ENCODE data around the gene ERC1.

ERC1 gene

GRCh38 chr12:1497161-1497560 is 506.1 kb downstream of the ERC1 start:
- Mint-ChIP-seq H3K27ac (ENCODE audit: low read depth) (no peak overlapping the region), H3K4me1 (no peaks in the 10 kb centered on the region), H3K36me3 (ENCODE audit: insufficient read depth) (peaks cover 3% of the 10 kb centered on the region), H3K9me3 (no peaks in the 10 kb centered on the region), H3K4me3 (no peak overlapping the region), H3K27me3 (peaks cover 18% of the 10 kb centered on the region)
- ATAC-seq (replicated peaks; ENCODE audit: extremely low read depth, poor library complexity, severe bottlenecking) (no peak), DNase-seq (ENCODE audit: low spot score in 2 of 2) (no peak)

GRCh38 chr12:1498199-1498740 is 507.2 kb downstream of the ERC1 start:
- peaks cover 30% of the 10 kb centered on the region for H3K27me3 Mint-ChIP-seq
- no peak for DNase-seq (ENCODE audit: low spot score in 2 of 2)

DNA sequence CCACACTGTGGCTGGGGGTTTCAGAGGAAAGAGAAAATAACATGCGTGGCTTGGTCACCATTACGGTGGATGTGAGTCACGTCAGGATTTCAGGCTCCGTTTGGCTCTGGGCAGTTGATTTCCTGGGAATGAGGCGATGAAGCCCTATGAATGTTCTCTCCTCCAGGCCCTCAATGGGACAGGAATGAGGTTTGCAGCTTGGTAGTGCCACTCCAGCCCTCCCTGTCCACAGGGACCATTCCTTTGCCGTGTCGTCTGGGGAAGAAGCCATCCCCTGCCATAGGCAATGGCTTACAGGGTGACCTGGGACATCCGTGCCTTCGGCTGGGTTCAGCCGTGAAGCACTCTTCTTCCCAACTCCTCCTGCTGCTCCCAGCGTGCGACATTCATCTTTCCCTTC is 508.3 kb downstream of the ERC1 start:
- no peaks in the 10 kb centered on the region for H3K9me3 Mint-ChIP-seq
- H3K27ac Mint-ChIP-seq (ENCODE audit: low read depth) = no peak overlapping the region
- H3K36me3 Mint-ChIP-seq (ENCODE audit: insufficient read depth) = peaks cover 6% of the 10 kb centered on the region
- DNase-seq (ENCODE audit: low spot score in 2 of 2) (no peak), ATAC-seq (replicated peaks; ENCODE audit: extremely low read depth, poor library complexity, severe bottlenecking) (no peak)
- no peak overlapping the region for H3K4me3 Mint-ChIP-seq
- peaks cover 4% of the 10 kb centered on the region for H3K4me1 Mint-ChIP-seq
- H3K27me3 Mint-ChIP-seq = peaks cover 40% of the 10 kb centered on the region

More at GRCh38 chr12:1498199-1498740, 507.2 kb downstream of the ERC1 start:
- Mint-ChIP-seq H3K4me1 (no peaks in the 10 kb centered on the region), H3K27ac (ENCODE audit: low read depth) (peak overlapping the region; percentile 54), H3K9me3 (no peaks in the 10 kb centered on the region), H3K4me3 (no peak overlapping the region), H3K36me3 (ENCODE audit: insufficient read depth) (peaks cover 9% of the 10 kb centered on the region)
- no peak for ATAC-seq (replicated peaks; ENCODE audit: extremely low read depth, poor library complexity, severe bottlenecking)

DNA sequence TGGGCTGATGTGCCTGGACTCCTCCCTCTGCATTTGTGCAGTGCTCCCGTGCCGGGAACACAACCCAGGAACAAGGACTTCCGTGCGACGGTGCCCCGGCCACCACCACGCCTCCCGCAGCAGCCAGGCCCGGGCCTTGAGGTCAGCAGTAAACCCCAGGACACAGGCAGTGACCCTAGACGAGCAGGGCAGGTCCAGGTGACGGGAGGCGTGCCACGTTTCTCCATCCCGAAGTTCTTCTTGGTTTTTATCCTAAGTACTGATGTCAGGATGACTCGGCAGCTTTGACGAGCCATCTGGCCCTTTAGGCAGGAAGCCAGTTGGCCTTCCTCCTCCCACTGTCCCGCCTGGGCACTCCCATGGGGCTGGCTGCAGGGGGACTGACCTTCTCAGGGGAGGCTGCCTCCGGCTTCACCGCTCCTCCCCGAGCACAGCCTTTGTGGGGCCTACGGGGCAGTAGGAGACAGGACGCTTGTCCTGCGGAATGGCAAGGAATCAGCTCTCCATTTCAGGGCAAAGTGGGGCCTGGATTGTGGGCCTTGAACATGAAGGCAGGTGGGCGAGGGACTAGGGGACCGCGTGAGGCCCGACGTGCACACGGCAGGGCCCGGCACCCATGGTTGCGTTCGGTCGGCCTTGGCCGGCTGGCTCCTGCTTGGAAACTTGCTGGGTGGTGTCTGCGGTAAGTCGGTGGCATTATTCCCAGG is 509.2 kb downstream of the ERC1 start:
- H3K27ac Mint-ChIP-seq (ENCODE audit: low read depth) = no peak overlapping the region
- no peaks in the 10 kb centered on the region for H3K9me3 Mint-ChIP-seq
- H3K27me3 Mint-ChIP-seq = peaks cover 49% of the 10 kb centered on the region
- H3K36me3 Mint-ChIP-seq (ENCODE audit: insufficient read depth) = peaks cover 6% of the 10 kb centered on the region
- peaks cover 11% of the 10 kb centered on the region for H3K4me1 Mint-ChIP-seq
- ATAC-seq (replicated peaks; ENCODE audit: extremely low read depth, poor library complexity, severe bottlenecking) (no peak), DNase-seq (ENCODE audit: low spot score in 2 of 2) (no peak)
- H3K4me3 Mint-ChIP-seq = no peak overlapping the region

GRCh38 chr12:1501001-1501400 is 510.0 kb downstream of the ERC1 start:
- Mint-ChIP-seq H3K9me3 (no peaks in the 10 kb centered on the region), H3K4me1 (peaks cover 11% of the 10 kb centered on the region), H3K4me3 (no peak overlapping the region), H3K27me3 (peaks cover 53% of the 10 kb centered on the region), H3K36me3 (ENCODE audit: insufficient read depth) (peaks cover 6% of the 10 kb centered on the region), H3K27ac (ENCODE audit: low read depth) (no peak overlapping the region)
- DNase-seq (ENCODE audit: low spot score in 2 of 2) = no peak
- no peak for ATAC-seq (replicated peaks; ENCODE audit: extremely low read depth, poor library complexity, severe bottlenecking)

- Mint-ChIP-seq H3K4me1 (peaks cover 11% of the 10 kb centered on the region), H3K4me3 (no peak overlapping the region), H3K27me3 (peaks cover 61% of the 10 kb centered on the region)
Measured at GRCh38 chr12:1501695-1502378, 510.8 kb downstream of the ERC1 start.

DNA sequence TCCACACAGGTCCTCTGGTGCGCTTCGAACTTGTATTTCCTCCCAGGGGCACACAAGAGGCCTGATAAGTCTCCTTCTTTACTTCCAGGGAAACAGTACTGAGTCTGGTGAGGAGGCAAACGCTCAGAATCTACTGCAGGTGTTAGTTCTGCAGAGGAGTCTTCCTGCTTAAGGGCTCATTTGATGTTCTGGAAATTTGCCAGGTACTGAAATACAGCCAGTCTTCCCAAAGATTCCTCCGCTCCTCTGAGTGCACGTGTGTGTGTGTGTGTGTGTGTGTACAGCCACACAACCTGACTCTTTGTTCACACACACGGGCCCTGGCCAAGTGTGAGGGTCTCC is 511.3 kb downstream of the ERC1 start:
- Mint-ChIP-seq H3K27ac (ENCODE audit: low read depth) (peak overlapping the region; percentile 55), H3K36me3 (ENCODE audit: insufficient read depth) (peaks cover 5% of the 10 kb centered on the region), H3K27me3 (peaks cover 62% of the 10 kb centered on the region), H3K4me1 (peaks cover 11% of the 10 kb centered on the region), H3K4me3 (no peak overlapping the region), H3K9me3 (no peaks in the 10 kb centered on the region)
- ATAC-seq (replicated peaks; ENCODE audit: extremely low read depth, poor library complexity, severe bottlenecking) = no peak
- no peak for DNase-seq (ENCODE audit: low spot score in 2 of 2)

More at GRCh38 chr12:1501695-1502378, 510.8 kb downstream of the ERC1 start:
- no peaks in the 10 kb centered on the region for H3K9me3 Mint-ChIP-seq
- peaks cover 5% of the 10 kb centered on the region for H3K36me3 Mint-ChIP-seq (ENCODE audit: insufficient read depth)
- ATAC-seq (replicated peaks; ENCODE audit: extremely low read depth, poor library complexity, severe bottlenecking) (no peak), DNase-seq (ENCODE audit: low spot score in 2 of 2) (no peak)
- no peak overlapping the region for H3K27ac Mint-ChIP-seq (ENCODE audit: low read depth)

DNA sequence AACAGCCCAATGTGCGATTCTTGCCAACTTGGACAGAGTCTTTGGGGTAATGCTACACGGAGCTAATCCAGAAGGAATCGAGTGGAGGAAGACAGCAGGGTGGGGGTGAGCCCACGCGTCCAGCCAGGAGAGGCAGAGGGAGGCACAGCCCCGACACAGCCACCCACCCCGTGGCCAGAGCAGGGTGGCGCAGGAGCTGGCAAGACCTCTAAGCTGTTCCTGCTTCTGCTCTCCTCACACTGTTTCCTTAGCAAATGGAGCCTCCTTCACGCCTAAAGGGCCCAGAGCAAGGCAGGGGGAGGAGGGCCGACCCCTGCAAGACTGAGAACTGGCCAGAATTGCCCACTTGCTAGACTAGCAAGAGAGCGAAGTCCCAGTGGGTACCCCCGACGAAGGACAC is 511.8 kb downstream of the ERC1 start:
- Mint-ChIP-seq H3K9me3 (no peaks in the 10 kb centered on the region), H3K36me3 (ENCODE audit: insufficient read depth) (peaks cover 5% of the 10 kb centered on the region), H3K4me1 (peaks cover 11% of the 10 kb centered on the region), H3K27me3 (peaks cover 62% of the 10 kb centered on the region), H3K4me3 (no peak overlapping the region), H3K27ac (ENCODE audit: low read depth) (peak overlapping the region; percentile 55)
- no peak for ATAC-seq (replicated peaks; ENCODE audit: extremely low read depth, poor library complexity, severe bottlenecking)
- DNase-seq (ENCODE audit: low spot score in 2 of 2) = no peak

DNA sequence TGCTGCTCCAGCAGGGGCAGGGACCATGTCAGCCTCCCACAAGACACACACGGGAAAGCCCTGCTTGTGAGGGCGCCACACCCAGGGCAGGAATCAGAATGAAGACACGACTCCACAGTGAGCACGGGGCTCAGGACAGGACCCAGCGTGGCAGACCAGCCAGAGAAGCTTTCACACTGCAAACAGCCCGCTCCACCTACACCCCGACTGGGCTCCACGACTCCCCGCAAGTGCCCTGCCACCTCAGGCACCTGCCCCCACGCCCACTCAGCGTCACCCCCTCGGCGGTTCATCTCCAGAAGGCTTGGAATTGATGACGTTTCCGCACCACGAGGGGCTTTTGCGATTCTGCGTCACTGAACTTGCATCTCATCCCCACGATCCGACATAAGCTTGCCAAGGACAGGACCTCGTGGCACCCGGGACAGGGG is 512.3 kb downstream of the ERC1 start:
- H3K4me3 Mint-ChIP-seq = no peak overlapping the region
- no peaks in the 10 kb centered on the region for H3K9me3 Mint-ChIP-seq
- H3K36me3 Mint-ChIP-seq (ENCODE audit: insufficient read depth) = peaks cover 5% of the 10 kb centered on the region
- H3K4me1 Mint-ChIP-seq = peaks cover 11% of the 10 kb centered on the region
- peaks cover 62% of the 10 kb centered on the region for H3K27me3 Mint-ChIP-seq
- DNase-seq (ENCODE audit: low spot score in 2 of 2) = no peak
- H3K27ac Mint-ChIP-seq (ENCODE audit: low read depth) = no peak overlapping the region
- no peak for ATAC-seq (replicated peaks; ENCODE audit: extremely low read depth, poor library complexity, severe bottlenecking)

DNA sequence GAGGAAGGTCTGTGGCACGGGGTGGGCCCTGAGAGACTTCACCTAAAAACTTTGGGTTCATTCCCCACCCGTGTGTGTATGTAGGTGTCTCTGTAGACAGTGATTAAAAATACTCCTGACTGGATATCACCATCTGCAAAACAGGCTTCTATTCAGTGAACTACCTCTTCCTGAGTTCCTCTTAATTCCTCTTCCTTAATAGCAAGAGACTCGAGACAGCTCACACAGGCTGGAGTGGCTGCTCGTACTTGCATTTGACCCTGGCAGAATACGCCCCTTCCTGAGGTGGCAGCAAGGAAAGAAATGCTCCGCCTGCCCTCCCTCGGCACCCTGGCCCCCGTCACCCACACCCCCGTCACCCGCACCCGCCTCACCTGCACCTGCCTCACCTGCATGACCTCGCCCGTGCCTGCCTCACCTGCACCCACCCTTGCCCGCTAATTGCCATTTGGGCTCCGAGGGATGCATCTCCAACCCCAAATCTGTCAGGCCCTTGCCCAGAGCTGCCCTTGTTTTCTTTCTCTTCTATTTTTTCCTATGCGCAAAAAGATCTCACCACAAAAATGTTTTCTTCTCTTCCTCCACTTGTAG is 513.4 kb downstream of the ERC1 start:
- Mint-ChIP-seq H3K4me1 (peaks cover 11% of the 10 kb centered on the region), H3K4me3 (peak overlapping the region; percentile 26), H3K27ac (ENCODE audit: low read depth) (no peak overlapping the region), H3K27me3 (peaks cover 62% of the 10 kb centered on the region), H3K9me3 (no peaks in the 10 kb centered on the region), H3K36me3 (ENCODE audit: insufficient read depth) (peaks cover 5% of the 10 kb centered on the region)
- ATAC-seq (replicated peaks; ENCODE audit: extremely low read depth, poor library complexity, severe bottlenecking) (peak; percentile 32), DNase-seq (ENCODE audit: low spot score in 2 of 2) (no peak)

GRCh38 chr12:1504895-1505311 is 513.9 kb downstream of the ERC1 start:
- ATAC-seq (replicated peaks; ENCODE audit: extremely low read depth, poor library complexity, severe bottlenecking) (no peak), DNase-seq (ENCODE audit: low spot score in 2 of 2) (no peak)
- Mint-ChIP-seq H3K27me3 (peaks cover 61% of the 10 kb centered on the region), H3K4me1 (peaks cover 11% of the 10 kb centered on the region), H3K36me3 (ENCODE audit: insufficient read depth) (peaks cover 5% of the 10 kb centered on the region), H3K9me3 (no peaks in the 10 kb centered on the region), H3K4me3 (peak overlapping the region; percentile 26), H3K27ac (ENCODE audit: low read depth) (no peak overlapping the region)

DNA sequence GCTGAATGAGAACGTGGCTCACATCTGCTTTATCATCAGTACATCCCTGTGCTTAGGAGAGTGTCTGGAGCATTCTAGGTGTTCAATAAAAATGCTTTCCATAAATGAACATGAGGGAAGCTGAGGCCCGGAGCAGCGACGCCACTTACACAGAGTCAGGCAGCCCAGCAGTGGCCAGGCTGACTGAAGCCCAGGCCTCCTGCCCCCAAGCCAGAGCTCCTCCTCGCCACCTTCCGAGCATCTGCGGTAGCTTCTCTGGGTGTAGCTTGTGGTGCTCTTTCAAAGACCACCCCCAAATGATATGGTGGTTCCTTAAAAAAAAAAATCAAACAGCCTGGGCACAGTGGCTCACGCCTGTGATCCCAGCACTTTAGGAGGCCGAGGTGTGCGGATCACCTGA is 514.6 kb downstream of the ERC1 start:
- Mint-ChIP-seq H3K27ac (ENCODE audit: low read depth) (no peak overlapping the region), H3K4me3 (no peak overlapping the region), H3K9me3 (no peaks in the 10 kb centered on the region), H3K4me1 (peaks cover 11% of the 10 kb centered on the region), H3K36me3 (ENCODE audit: insufficient read depth) (peaks cover 5% of the 10 kb centered on the region), H3K27me3 (peaks cover 64% of the 10 kb centered on the region)
- no peak for ATAC-seq (replicated peaks; ENCODE audit: extremely low read depth, poor library complexity, severe bottlenecking)
- DNase-seq (ENCODE audit: low spot score in 2 of 2) = no peak

DNA sequence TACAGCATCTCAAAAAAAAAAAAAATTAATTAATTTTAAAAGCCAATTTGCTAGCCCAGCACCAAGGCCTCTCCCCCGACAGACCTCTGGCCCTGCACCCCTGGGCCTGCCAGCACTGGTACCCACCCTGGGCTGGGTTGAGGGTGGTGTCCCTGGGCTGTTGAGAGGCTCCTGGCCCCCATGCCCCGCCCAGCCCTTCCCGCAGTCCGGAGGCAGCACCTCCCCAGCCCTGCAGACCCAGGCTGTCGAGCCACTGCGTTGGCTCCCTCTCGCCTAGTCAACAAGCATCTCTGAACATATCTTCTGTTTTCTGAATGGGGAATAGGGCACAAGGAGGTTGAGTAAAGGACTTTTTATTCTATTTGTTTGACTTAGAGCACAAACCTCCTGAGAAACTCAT is 516.3 kb downstream of the ERC1 start:
- DNase-seq (ENCODE audit: low spot score in 2 of 2) (no peak), ATAC-seq (replicated peaks; ENCODE audit: extremely low read depth, poor library complexity, severe bottlenecking) (no peak)
- Mint-ChIP-seq H3K9me3 (no peaks in the 10 kb centered on the region), H3K4me1 (peaks cover 11% of the 10 kb centered on the region), H3K36me3 (ENCODE audit: insufficient read depth) (peaks cover 4% of the 10 kb centered on the region), H3K27me3 (peaks cover 68% of the 10 kb centered on the region), H3K27ac (ENCODE audit: low read depth) (no peak overlapping the region), H3K4me3 (no peak overlapping the region)
